ENCODE measurements around the gene TXNL4A.

The TXNL4A gene

DNA sequence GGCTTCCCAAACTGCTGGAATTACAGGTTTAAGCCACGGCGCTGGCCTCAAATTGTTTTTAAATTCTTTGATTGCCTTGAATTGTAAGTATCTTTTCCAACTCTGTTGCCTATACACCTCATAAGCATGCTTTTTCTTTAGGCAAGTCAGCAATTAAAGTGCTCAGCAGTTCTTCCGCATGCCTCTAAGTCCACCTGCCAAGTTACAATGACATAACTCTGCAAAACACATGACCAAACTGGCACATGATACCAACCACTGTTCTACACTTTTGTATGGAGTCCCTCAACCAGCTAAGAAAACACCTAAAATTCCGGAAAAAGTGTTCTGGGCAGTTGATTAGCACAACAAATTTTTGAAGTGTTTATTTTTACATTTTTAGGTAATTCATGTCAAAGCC lies 5.1 kb downstream of the TXNL4A start:
- Histone ChIP-seq H3K36me3 (replicated peaks) (peaks cover 47% of the 10 kb centered on the region), H3K9me3 (no peaks in the 10 kb centered on the region), H3K27me3 (ENCODE audit: low read depth) (no peaks in the 10 kb centered on the region), H3K4me3 (no peak overlapping the region), H3K4me1 (peaks cover 5% of the 10 kb centered on the region)
- in situ Hi-C loops (cut with MboI; ENCODE audit: low sequenced_read_pairs), result no loop called here
- DNase-seq (ENCODE audit: low spot score in 2 of 2), result no peak

- in situ Hi-C loops (cut with MboI; ENCODE audit: low sequenced_read_pairs), result no loop called here
- Histone ChIP-seq H3K9me3 (no peaks in the 10 kb centered on the region), H3K27me3 (ENCODE audit: low read depth) (no peaks in the 10 kb centered on the region), H3K4me3 (no peak overlapping the region), H3K4me1 (peaks cover 5% of the 10 kb centered on the region), H3K36me3 (replicated peaks) (peaks cover 48% of the 10 kb centered on the region)
- no peak for DNase-seq (ENCODE audit: low spot score in 2 of 2)
These were observed 5.6 kb downstream of the TXNL4A start for GRCh38 chr18:79982736-79983135.

GRCh38 chr18:79980585-79980984 lies 7.8 kb downstream of the TXNL4A start:
- Histone ChIP-seq H3K4me3 (no peak overlapping the region), H3K27me3 (ENCODE audit: low read depth) (no peaks in the 10 kb centered on the region), H3K9me3 (no peaks in the 10 kb centered on the region), H3K36me3 (replicated peaks) (peaks cover 50% of the 10 kb centered on the region), H3K4me1 (no peaks in the 10 kb centered on the region)
- no peak for DNase-seq (ENCODE audit: low spot score in 2 of 2)
- in situ Hi-C loops (cut with MboI; ENCODE audit: low sequenced_read_pairs), result no loop called here

GRCh38 chr18:79979843-79980242 lies 8.5 kb downstream of the TXNL4A start:
- in situ Hi-C loops (cut with MboI; ENCODE audit: low sequenced_read_pairs), result no loop called here
- Histone ChIP-seq H3K27me3 (ENCODE audit: low read depth) (no peaks in the 10 kb centered on the region), H3K36me3 (replicated peaks) (peaks cover 50% of the 10 kb centered on the region), H3K9me3 (no peaks in the 10 kb centered on the region), H3K4me1 (no peaks in the 10 kb centered on the region), H3K4me3 (no peak overlapping the region)
- DNase-seq (ENCODE audit: low spot score in 2 of 2), result no peak

DNA sequence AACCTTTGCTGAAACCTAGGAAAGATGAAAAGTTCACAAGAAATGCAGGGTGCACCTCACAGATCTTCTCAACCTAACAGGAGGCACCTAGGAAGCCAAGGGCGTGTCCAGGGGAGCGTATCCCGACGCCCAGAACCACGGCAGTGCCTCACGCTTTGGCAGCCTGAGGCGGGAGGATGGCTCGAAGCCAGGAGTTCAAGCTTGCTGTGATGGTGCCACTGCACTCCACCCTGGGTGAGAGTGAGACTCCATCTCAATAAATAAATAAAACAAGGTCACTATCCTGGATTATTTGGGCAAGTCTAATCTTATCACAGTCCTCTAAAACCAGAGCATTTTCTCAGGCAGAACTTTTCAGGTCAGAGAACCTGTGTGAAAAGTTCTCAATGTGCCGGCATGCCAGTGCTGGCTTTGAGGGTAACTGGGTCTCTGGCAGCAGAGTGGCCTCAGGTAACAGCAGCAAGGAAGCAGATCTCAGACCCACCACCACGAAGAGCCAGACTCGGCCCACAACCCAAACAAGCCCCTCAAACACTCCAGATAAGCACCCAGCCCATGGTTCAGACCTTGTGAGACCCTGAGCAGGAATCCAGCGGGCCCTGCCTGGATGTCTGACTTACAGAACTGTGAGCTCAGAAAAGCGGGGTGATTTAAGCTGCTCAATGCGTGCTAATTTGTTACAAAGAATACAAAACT lies 12.2 kb downstream of the TXNL4A start:
- Histone ChIP-seq H3K4me3 (no peak overlapping the region), H3K9me3 (no peaks in the 10 kb centered on the region), H3K36me3 (replicated peaks) (peaks cover 71% of the 10 kb centered on the region), H3K4me1 (no peaks in the 10 kb centered on the region), H3K27me3 (ENCODE audit: low read depth) (no peaks in the 10 kb centered on the region)
- in situ Hi-C loops (cut with MboI; ENCODE audit: low sequenced_read_pairs), result no loop called here
- no peak for DNase-seq (ENCODE audit: low spot score in 2 of 2)

DNA sequence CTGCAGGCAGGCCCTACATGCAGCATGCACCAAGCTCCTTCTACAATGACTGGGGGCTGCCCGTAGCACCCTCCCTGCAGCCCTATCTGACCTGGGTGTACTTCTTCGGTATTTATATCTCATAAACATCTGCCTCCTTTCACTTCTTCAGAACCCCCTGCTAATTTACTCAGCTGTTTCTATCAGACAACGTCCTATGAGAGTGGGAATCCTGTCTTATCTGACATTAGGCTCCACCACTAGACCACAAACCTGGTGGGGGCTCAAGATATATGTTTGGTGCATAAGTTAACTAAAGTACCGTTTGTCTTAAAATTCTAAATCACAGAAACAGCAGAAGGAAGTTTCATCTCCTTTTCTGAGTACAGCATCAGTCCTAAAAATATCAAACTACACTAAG lies 13.3 kb downstream of the TXNL4A start:
- in situ Hi-C loops (cut with MboI; ENCODE audit: low sequenced_read_pairs), result no loop called here
- no peaks in the 10 kb centered on the region for H3K4me1 ChIP-seq
- no peaks in the 10 kb centered on the region for H3K9me3 ChIP-seq
- H3K36me3 ChIP-seq (replicated peaks), result peaks cover 75% of the 10 kb centered on the region
- DNase-seq (ENCODE audit: low spot score in 2 of 2), result no peak
- no peak overlapping the region for H3K4me3 ChIP-seq
- H3K27me3 ChIP-seq (ENCODE audit: low read depth), result no peaks in the 10 kb centered on the region

DNA sequence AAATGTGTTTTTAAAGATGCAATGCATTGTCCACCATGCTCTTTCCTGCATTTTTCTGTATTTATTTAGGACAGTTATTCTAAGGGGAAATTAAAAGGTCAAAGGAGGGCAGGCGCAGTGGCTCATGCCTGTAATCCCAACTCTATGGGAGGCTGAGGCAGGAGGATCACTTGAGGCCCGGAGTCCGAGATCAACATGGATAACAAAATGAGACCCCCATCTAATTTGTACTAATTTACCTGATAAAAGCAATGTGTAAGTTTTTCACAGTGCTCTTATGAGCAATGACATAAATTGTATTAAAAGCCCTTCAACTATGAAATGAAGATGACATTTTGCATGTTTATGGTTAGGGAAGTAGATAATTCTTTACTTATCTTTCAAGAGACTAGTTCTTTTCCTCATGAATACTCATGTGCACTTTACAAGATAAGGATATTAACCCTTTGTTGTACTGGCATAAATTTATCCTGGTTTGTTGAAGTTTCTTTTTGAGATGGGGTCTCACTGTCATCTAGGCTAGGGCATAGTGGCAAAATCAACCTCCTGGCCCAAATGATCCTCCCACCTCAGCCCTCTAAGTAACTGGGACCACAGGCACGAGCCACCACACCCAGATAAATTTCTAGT lies 14.2 kb downstream of the TXNL4A start:
- no peaks in the 10 kb centered on the region for H3K4me1 ChIP-seq
- in situ Hi-C loops (cut with MboI; ENCODE audit: low sequenced_read_pairs), result no loop called here
- H3K9me3 ChIP-seq, result no peaks in the 10 kb centered on the region
- H3K36me3 ChIP-seq (replicated peaks), result peaks cover 66% of the 10 kb centered on the region
- H3K27me3 ChIP-seq (ENCODE audit: low read depth), result no peaks in the 10 kb centered on the region
- H3K4me3 ChIP-seq, result no peak overlapping the region
- DNase-seq (ENCODE audit: low spot score in 2 of 2), result no peak

GRCh38 chr18:79973517-79973916 lies 14.8 kb downstream of the TXNL4A start:
- peaks cover 66% of the 10 kb centered on the region for H3K36me3 ChIP-seq (replicated peaks)
- in situ Hi-C loops (cut with MboI; ENCODE audit: low sequenced_read_pairs), result no loop called here
- no peak overlapping the region for H3K4me3 ChIP-seq
- no peak for DNase-seq (ENCODE audit: low spot score in 2 of 2)
- H3K9me3 ChIP-seq, result no peaks in the 10 kb centered on the region
- no peaks in the 10 kb centered on the region for H3K27me3 ChIP-seq (ENCODE audit: low read depth)
- no peaks in the 10 kb centered on the region for H3K4me1 ChIP-seq

GRCh38 chr18:79972720-79973119 lies 15.6 kb downstream of the TXNL4A start:
- Histone ChIP-seq H3K27me3 (ENCODE audit: low read depth) (no peaks in the 10 kb centered on the region), H3K4me3 (no peak overlapping the region), H3K9me3 (no peaks in the 10 kb centered on the region), H3K4me1 (no peaks in the 10 kb centered on the region), H3K36me3 (replicated peaks) (peaks cover 70% of the 10 kb centered on the region)
- in situ Hi-C loops (cut with MboI; ENCODE audit: low sequenced_read_pairs), result no loop called here
- no peak for DNase-seq (ENCODE audit: low spot score in 2 of 2)

DNA sequence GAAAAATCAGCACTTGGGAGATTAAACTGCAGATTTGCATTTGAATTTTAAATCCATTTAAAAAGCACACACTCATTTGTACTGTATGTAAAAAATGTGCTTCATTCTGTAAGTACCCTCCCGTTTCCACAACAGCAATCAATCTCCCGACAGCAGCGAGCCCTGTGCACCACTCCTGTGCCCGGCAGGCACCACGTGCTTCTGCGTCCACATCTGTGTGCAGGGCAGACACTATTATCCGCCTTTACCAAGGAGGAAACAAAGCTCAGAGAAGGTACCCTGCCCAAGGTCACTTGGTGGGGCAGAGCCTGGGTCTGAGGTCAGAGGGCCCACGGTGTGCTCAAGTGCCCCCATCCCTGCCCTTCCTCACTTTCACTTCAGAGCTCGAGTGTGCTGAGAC lies 16.4 kb downstream of the TXNL4A start:
- Histone ChIP-seq H3K27me3 (ENCODE audit: low read depth) (no peaks in the 10 kb centered on the region), H3K36me3 (replicated peaks) (peaks cover 70% of the 10 kb centered on the region), H3K9me3 (no peaks in the 10 kb centered on the region), H3K4me3 (no peak overlapping the region), H3K4me1 (no peaks in the 10 kb centered on the region)
- in situ Hi-C loops (cut with MboI; ENCODE audit: low sequenced_read_pairs), result no loop called here
- no peak for DNase-seq (ENCODE audit: low spot score in 2 of 2)

GRCh38 chr18:79971211-79971952 lies 17.0 kb downstream of the TXNL4A start:
- in situ Hi-C loops (cut with MboI; ENCODE audit: low sequenced_read_pairs), result no loop called here
- peaks cover 70% of the 10 kb centered on the region for H3K36me3 ChIP-seq (replicated peaks)

GRCh38 chr18:79970419-79971133 lies 17.8 kb downstream of the TXNL4A start:
- in situ Hi-C loops (cut with MboI; ENCODE audit: low sequenced_read_pairs), result no loop called here
- Histone ChIP-seq H3K4me3 (no peak overlapping the region), H3K36me3 (replicated peaks) (peaks cover 63% of the 10 kb centered on the region), H3K27me3 (ENCODE audit: low read depth) (no peaks in the 10 kb centered on the region), H3K9me3 (no peaks in the 10 kb centered on the region), H3K4me1 (peaks cover under 1% of the 10 kb centered on the region; the same call in 1 of the 2 replicates)
- DNase-seq (ENCODE audit: low spot score in 2 of 2), result no peak

More at GRCh38 chr18:79971211-79971952, 17.0 kb downstream of the TXNL4A start:
- Histone ChIP-seq H3K4me1 (no peaks in the 10 kb centered on the region), H3K9me3 (no peaks in the 10 kb centered on the region), H3K4me3 (no peak overlapping the region), H3K27me3 (ENCODE audit: low read depth) (no peaks in the 10 kb centered on the region)
- DNase-seq (ENCODE audit: low spot score in 2 of 2), result no peak

- peak overlapping the region; percentile 45 for H3K4me3 ChIP-seq
- in situ Hi-C loops (cut with MboI; ENCODE audit: low sequenced_read_pairs), result no loop called here
- H3K9me3 ChIP-seq, result no peaks in the 10 kb centered on the region
- H3K36me3 ChIP-seq (replicated peaks), result peaks cover 15% of the 10 kb centered on the region
- peaks cover 21% of the 10 kb centered on the region for H3K4me1 ChIP-seq
- DNase-seq (ENCODE audit: low spot score in 2 of 2), result peak; percentile 54 to 85
- no peaks in the 10 kb centered on the region for H3K27me3 ChIP-seq (ENCODE audit: low read depth)
These were observed 23.1 kb downstream of the TXNL4A start for GRCh38 chr18:79965119-79965902.
